ENCODE results near the gene CLCN1.

- TF ChIP-seq, protein P1, sequence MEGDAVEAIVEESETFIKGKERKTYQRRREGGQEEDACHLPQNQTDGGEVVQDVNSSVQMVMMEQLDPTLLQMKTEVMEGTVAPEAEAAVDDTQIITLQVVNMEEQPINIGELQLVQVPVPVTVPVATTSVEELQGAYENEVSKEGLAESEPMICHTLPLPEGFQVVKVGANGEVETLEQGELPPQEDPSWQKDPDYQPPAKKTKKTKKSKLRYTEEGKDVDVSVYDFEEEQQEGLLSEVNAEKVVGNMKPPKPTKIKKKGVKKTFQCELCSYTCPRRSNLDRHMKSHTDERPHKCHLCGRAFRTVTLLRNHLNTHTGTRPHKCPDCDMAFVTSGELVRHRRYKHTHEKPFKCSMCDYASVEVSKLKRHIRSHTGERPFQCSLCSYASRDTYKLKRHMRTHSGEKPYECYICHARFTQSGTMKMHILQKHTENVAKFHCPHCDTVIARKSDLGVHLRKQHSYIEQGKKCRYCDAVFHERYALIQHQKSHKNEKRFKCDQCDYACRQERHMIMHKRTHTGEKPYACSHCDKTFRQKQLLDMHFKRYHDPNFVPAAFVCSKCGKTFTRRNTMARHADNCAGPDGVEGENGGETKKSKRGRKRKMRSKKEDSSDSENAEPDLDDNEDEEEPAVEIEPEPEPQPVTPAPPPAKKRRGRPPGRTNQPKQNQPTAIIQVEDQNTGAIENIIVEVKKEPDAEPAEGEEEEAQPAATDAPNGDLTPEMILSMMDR (IDR thresholded peaks at IDR 0.05) = no peak
- no peak for TF ChIP-seq POLR2A (IDR thresholded peaks at IDR 0.05)
Observed at GRCh38 chr7:143334244-143334643, 18.3 kb downstream of the CLCN1 start.
